ENCODE measurements around the gene CLBA1.

DNA sequence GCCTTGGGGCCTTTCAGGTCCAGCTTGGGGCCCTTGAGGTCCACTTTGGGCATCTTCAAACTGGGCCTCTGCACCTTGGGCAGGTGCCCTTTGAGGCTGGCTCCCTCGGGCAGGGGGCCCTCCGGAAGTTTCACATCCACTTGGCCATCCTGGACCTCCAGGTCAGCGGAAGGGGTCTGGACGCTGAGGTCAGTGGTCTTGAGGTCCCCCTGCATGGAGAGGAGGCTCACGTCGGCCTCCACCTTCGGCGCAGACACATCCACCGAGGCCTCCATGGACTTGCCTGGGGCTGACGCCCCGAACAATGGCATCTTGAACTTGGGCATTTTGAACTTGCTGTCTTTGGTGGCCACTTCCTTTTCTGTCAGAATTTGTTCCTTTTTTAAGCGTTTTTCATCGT is 32.5 kb upstream of the CLBA1 start:
- no peak for TF ChIP-seq POLR2A (IDR thresholded peaks at IDR 0.05; ENCODE audit: low read depth, low read length)
- TF ChIP-seq TAF1 (IDR thresholded peaks at IDR 0.05; ENCODE audit: borderline replicate concordance, low read depth, low read length), result no peak
- no peak for TF ChIP-seq POLR2AphosphoS5 (IDR thresholded peaks at IDR 0.05; ENCODE audit: low read depth, low read length)
